ENCODE results near the gene ABHD2. TPM values are rescaled to one million over a fixed set of nuclear protein-coding genes. Genes with fewer than 3 reads are reported as not detected.
"Not testable (repeated sequence)": the region's sequence is repeated elsewhere in the genome, so short reads cannot be mapped to it uniquely, and the experiment has no call there.

The ABHD2 gene
- total RNA-seq, 1 donor from 2014 or later, result 49.1 TPM

DNA sequence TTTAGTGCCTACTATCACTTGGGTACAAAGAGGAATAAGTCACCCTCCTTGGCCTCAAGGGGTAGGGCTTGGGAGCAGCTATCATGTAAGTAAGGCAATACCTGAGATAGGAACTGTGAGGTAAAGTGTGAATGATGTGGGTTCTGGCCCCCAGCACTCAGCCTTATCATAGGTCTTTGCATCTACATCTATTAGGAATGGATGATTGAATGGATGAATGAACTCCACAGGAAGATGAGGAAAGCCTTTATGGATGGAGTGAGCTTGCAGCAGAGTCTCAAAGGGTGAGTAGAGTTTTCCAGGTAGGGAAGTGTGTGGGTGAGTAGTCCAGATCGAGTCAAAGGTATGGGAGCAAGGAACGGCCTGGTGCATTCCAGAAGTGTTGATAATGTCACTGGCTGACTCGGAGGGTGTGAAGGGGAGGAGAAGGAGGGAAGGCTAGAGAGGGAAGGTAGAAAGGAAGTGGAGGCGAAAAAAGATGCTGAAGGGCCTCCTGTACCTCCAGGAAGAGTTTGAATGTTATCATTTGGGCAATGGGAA lies 13.1 kb upstream of the ABHD2 start:
- ATAC-seq, result no peak

- ATAC-seq, result no peak
Observed at GRCh38 chr15:89075846-89076245, 12.4 kb upstream of the ABHD2 start.

DNA sequence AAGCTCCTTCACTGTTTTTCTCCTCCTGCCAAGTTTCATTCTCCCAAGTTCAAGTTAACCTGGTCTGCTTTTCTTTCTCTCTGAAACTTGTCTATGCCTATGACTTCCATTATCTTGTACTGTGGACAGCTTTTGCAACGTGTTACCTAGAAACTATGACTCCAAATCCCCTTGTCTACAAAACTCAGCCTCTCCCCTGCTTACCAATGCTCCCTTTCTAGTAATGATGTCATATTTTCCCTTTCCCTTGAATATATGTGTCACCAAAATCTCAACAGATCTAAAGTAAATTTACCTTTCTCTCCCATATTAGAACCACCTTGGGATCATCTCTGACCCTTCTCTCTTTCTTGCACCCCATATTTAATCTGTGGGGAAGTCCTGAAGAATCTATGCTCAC lies 10.5 kb upstream of the ABHD2 start:
- peak; percentile 53 for ATAC-seq

DNA sequence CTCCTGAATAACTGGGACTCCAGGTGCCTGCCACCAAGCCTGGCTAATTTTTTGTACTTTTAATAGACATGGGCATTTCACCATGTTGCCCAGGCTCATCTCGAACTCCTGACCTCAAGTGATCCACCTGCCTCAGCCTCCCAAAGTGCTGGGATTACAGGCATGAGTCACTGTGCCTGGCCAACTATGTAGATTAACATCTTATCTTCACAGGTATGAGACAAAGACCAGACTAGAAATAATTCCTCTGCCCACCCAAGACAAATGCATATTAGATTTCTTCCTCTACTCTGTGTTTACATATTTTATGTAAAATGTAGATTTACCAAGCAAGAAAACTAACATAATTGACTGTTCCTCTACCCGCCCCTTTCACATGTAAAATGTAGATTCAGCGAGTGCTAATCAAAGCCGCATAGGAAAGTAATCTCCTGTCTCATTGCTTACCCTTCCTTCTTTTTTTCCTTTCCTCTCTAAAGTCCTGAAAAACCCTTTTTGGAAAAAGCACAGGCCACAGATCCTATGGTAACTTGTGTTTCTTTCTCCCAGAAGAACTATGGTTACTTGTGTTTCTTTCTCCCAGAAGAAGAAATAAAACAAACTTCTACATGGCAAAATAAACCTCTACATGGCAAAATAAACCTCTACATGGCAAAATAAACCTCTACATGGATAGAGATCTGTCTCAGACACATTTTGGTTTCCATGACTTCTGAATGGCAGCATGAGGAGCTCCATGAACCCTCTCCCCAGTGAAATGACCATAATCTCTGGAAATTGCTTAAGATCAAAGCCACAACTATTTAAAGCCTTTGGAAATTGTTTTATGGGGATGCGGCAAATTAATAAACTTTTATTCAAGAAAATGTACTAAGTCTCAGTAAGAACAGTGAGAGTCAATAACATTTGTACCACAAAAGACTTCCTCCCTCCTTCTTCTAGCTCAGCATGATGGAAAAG lies 9.1 kb upstream of the ABHD2 start:
- ATAC-seq, result no peak

GRCh38 chr15:89081878-89082277 lies 6.4 kb upstream of the ABHD2 start:
- ATAC-seq, result no peak

- ATAC-seq, result no peak
Observed at GRCh38 chr15:89083246-89083645, 5.0 kb upstream of the ABHD2 start.

DNA sequence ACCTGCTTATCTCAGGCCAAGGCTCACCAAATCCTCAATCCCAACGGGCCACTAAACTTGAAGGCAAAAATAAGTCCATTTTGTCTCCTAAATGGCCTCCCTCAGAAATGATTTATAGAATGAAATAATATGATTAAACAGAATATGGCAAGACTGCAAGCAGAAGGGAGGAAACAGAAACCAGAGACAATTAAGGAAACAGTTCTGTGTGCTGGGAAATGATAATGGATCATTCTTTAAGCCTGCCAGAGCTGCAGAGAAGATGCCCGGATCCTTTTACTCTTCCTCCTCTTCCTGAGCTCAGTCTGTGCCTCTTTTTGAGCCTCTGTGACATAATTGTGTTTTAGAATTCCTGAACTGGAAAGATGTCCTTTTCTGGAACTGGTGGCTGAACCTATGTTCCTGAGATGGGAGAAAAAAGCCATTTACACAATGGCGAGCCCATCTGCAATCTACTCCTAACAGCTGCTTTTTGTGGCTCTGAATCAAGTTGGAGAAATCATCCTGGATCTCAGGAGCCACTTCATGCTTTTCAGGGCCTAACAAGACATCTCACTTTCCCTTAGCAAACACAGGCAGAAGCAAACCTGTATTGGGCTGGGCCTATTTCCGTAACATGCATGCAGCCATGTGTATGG lies 2.8 kb upstream of the ABHD2 start:
- no peak for ATAC-seq

DNA sequence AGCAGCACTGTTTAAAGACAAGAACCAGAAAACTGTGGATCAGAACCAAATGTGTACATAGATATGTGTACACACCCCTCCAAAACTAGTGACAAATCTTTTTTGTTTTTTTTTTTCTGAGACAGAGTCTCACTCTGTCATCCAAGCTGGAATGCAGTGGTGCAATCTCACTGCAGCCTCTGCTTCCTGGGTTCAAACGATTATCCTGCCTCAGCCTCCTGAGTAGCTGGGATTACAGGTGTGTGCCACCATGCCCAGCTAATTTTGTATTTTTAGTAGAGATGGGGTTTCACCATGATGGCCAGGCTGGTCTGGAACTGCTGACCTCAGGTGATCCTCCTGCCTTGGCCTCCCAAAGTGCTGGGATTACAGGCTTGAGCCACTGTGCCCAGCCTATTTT lies 2.3 kb upstream of the ABHD2 start:
- not testable (repeated sequence) for ATAC-seq

DNA sequence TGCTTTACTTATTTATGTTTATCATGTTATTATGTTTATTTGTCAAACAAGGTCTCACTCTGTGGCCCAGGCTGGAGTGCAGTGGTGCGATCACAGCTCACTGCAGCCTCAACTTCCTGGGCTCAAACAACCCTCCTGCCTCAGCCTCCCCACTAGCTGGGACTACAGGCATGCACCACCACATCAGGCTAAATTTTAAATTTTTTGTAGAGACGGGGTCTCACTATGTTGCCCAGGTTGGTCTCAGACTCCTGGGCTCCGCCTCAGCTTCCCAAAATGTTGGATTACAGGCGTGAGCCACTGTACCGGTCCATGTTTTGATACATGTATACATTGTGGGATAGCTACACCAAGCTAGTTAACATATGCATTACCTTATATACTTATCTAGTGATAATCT lies 1.9 kb upstream of the ABHD2 start:
- ATAC-seq, result not testable (repeated sequence)

DNA sequence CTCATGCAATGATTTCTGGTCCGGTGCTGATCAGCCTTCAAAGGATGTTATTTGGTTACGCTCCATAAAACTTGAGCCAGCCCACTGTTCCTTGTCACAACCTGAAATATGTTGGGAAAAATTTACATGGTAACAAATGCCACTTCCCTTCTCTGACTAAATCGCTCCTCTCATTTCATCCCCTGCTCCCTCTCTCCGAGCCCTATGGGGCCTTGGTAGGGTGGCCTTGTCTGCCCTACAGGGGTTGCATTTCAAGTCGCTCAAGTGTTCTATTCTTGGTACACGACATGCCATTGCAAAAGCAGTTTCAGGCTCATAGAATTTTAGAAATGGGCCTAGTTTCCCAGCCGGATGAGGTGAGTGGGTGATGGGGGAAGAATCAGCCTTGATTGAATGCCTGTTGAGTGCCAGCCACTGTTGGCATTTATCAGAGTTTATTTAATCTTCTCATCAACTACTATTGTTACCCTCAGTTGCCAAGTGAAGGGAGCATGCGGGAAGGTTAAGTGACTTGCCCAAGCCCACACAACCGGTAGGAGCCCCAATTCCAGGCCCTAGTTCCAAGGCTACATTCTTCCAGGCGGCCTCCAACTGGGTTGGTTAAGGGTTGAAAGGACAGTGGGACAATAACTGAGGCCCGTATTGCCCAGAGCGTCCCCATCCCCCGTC lies 961 bp upstream of the ABHD2 start:
- ATAC-seq, result no peak

DNA sequence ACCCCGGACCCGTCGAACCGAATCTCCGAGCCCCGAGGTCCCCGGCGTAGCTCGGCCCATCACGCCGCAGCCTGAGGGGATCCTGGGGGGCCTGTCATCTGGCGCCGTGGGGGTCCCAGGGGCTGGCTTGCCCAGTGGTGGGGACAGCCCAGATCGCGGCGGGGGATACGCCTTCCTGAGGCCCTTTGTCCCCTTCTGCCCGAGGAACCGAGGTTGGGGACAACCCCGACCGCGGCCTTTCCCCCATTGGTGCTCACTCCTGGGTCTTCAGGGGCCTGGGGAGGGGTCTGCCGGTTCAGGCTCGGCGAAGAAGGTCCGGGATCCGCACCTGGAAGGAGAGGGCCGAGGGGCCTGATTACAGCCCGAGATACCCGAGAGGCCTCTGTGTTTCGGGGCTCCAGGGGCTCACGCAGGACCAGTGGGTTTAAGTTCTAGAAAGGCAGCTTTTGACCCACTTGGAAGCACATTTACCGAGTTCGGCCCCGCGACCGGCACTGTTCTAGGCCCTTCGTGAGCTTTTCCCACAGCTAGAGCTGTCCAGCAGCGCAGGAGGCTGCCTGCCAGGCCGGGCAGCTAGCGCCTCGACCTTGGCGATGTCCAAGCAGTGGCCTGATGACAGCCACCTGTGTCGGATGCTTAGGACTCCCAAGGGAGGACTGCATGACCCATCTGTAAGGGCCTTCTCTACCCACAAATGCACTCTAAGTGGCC lies 504 bp downstream of the ABHD2 start:
- ATAC-seq, result peak; percentile 2

DNA sequence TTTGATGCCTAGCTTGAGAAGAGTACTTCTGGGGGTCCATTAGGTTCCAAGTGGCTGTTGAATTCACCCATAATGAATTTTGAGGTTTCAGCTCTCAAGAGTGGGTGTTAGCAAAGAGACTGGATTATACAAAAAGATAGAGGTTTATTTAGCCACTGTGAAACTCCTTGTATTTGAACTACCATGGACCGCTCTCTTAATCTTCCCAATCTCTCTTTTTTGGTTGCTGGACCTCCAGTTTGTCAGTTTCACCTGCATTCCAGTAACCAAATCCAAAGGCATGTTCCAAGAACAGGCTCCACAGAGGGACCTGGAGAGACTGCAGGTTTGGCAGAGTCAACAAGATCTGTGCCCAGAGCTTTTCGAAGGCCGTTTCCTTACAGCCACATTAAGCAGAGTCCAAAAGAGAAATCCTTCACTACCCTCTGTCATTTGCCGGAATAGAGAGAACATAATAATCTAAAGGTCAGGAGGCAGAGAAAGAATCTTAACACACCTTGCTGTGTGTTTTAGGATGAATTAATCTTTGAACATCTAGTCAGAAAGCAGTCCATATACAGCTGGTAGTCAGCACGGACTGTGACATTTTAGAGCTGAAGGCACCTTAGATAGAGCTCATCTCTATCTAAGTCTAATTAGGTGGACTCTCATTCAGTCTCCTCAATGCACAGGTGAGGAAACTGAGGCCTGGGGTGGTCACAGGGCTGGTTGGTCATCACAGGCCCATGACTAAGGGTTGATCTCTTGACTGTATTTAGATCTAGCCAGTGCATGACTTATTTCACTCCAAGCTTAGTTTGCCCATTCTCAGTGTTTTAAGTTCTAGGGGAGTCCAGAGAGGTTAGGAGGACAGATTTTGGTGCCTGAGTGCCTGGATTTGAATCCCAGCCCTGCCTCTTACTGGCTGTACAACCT lies 1.3 kb downstream of the ABHD2 start:
- ATAC-seq, result no peak

GRCh38 chr15:89090791-89091626 lies 2.8 kb downstream of the ABHD2 start:
- peak; percentile 27 for ATAC-seq

- ATAC-seq, result no peak
Observed at GRCh38 chr15:89091627-89092220, 3.5 kb downstream of the ABHD2 start.

- no peak for ATAC-seq
Observed at GRCh38 chr15:89093509-89093908, 5.3 kb downstream of the ABHD2 start.

DNA sequence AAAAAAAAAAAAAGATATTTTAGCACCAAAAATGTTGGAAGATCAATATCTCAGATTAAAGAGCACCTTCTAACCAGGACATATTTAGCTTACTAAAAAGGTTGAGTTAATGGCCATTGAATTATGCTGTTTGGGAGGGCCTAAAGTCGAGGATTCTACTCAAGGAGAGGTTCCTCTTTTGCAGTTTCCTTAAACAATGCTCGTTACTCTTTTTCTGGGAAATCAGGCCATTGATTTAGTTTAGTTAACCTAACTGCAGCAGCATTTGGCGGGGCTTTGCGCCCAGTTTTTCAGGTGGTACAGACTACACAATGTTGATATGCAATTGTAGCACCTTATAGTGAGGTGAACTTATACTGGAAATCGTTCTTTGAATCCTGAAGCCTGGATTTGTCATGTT lies 6.8 kb downstream of the ABHD2 start:
- no peak for ATAC-seq

DNA sequence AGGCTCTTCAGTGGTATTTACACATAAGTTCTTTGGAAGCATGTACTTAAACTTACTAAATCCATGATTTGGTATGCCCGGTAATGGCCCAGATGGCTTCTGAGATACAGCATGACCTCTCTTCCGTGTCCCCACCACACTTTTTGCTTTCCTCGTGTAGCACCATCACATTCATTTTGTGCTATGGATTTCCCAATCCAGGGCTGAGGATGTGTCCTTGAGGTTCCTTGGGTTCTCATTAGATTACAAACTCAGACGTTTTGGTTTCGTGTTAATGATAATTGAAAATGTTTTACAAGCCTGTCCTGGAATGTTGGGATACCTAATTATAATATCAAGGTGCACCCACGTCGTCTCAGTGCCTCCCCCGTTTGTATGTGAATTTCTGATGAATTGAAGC lies 7.3 kb downstream of the ABHD2 start:
- no peak for ATAC-seq

GRCh38 chr15:89096664-89097063 lies 8.4 kb downstream of the ABHD2 start:
- ATAC-seq, result no peak

DNA sequence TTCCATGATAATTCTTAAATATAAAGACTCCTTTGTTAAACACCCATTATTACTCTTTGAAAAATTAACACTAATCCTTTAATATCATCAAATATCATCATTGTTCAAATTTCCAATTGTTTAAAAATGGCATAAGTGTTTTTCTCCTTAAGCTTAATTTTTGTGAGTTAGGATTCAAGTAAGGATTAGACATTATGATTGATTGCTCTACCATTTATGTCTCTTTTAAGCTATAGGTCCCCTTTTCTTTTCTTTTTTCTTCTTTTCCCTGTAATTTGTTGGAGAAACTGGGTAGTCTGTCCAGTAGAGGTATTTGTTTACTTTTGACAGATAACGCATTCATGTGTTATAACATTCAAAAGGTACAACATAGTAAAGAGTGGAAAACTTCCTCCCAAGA lies 9.1 kb downstream of the ABHD2 start:
- ATAC-seq, result no peak

GRCh38 chr15:89098281-89098680 lies 10.0 kb downstream of the ABHD2 start:
- ATAC-seq, result no peak
